H9 (cell line): ENCODE measurements around the gene AATF. TPM values are rescaled to one million over a fixed set of nuclear protein-coding genes. Genes with fewer than 3 reads are reported as not detected.

Source experiments
- DNase-seq: peaks from one replicate; pipeline ENCODE4 v3.0.0-alpha.2; 2017
- H2AFZ ChIP-seq: one replicate; pipeline ENCODE4 v1.6.1; 2013; ENCODE audit warnings: mild to moderate bottlenecking, low read length, control low read depth, moderate library complexity
- H2AK5ac ChIP-seq: 2 replicates; pipeline ENCODE4 v1.6.1; 2013; ENCODE audit warnings: low read length, control low read depth, mixed read lengths; ENCODE audit not compliant: insufficient read length
- H2BK120ac ChIP-seq: one replicate; pipeline ENCODE4 v1.6.1; 2013; ENCODE audit warnings: low read depth, mild to moderate bottlenecking, low read length, control low read depth, inconsistent platforms; ENCODE audit not compliant: poor library complexity, severe bottlenecking
- H2BK12ac ChIP-seq: 2 replicates; pipeline ENCODE4 v1.6.1; 2013; ENCODE audit warnings: low read length, control low read depth, mixed read lengths, low read depth; ENCODE audit not compliant: insufficient read length
- H2BK15ac ChIP-seq: 2 replicates; pipeline ENCODE4 v1.6.1; 2013; ENCODE audit warnings: low read depth, low read length, control low read depth
- H2BK20ac ChIP-seq: one replicate; pipeline ENCODE4 v1.6.1; 2013; ENCODE audit warnings: low read depth, mild to moderate bottlenecking, low read length, control low read depth, inconsistent platforms; ENCODE audit not compliant: poor library complexity, severe bottlenecking
- H2BK5ac ChIP-seq: 2 replicates; pipeline ENCODE4 v1.6.1; 2013; ENCODE audit warnings: low read length, control low read depth, mixed read lengths; ENCODE audit not compliant: insufficient read length
- H3K14ac ChIP-seq: 2 replicates; pipeline ENCODE4 v1.6.1; 2013; ENCODE audit warnings: low read length, control low read depth; ENCODE audit not compliant: insufficient read depth
- H3K18ac ChIP-seq: 2 replicates; pipeline ENCODE4 v1.6.1; 2013; ENCODE audit warnings: low read depth, mild to moderate bottlenecking, mixed read lengths, low read length, control low read depth; ENCODE audit not compliant: insufficient read length
- H3K23ac ChIP-seq: 2 replicates; pipeline ENCODE4 v1.6.1; 2013; ENCODE audit warnings: low read length, control low read depth, mixed read lengths, low read depth; ENCODE audit not compliant: insufficient read length
- H3K23me2 ChIP-seq: 2 replicates; pipeline ENCODE4 v1.6.1; 2013; ENCODE audit warnings: low read depth, mild to moderate bottlenecking, mixed read lengths, low read length, control low read depth; ENCODE audit not compliant: insufficient read length, poor library complexity, severe bottlenecking
- H3K27ac ChIP-seq: 2 replicates; pipeline ENCODE4 v1.5.1; 2013; ENCODE audit warnings: low read length, control low read depth, mixed read lengths, low read depth; ENCODE audit not compliant: insufficient read length
- H3K27me3 ChIP-seq: 2 replicates; pipeline ENCODE4 v1.6.1; 2013; ENCODE audit warnings: low read length, control low read depth, inconsistent platforms; ENCODE audit not compliant: insufficient read depth
- H3K4ac ChIP-seq: 2 replicates; pipeline ENCODE4 v1.6.1; 2013; ENCODE audit warnings: low read depth, mild to moderate bottlenecking, control low read depth, inconsistent platforms, low read length, moderate library complexity
- H3K4me1 ChIP-seq: 2 replicates; pipeline ENCODE4 v1.6.1; 2013; ENCODE audit warnings: low read length, control low read depth, inconsistent platforms; ENCODE audit not compliant: insufficient read depth
- H3K4me2 ChIP-seq: 2 replicates; pipeline ENCODE4 v1.6.1; 2013; ENCODE audit warnings: low read length, control low read depth, mixed read lengths; ENCODE audit not compliant: insufficient read length, insufficient read depth
- H3K56ac ChIP-seq: 2 replicates; pipeline ENCODE4 v1.6.1; 2013; ENCODE audit warnings: low read depth, mild to moderate bottlenecking, mixed read lengths, low read length, control low read depth; ENCODE audit not compliant: insufficient read length
- H3K79me1 ChIP-seq: 2 replicates; pipeline ENCODE4 v1.6.1; 2013; ENCODE audit warnings: low read depth, mild to moderate bottlenecking, moderate library complexity, low read length, control low read depth, inconsistent platforms; ENCODE audit not compliant: insufficient read depth, poor library complexity, severe bottlenecking
- H3K79me2 ChIP-seq: 2 replicates; pipeline ENCODE4 v1.6.1; 2013; ENCODE audit warnings: low read length, control low read depth, inconsistent platforms; ENCODE audit not compliant: insufficient read depth
- H3K9ac ChIP-seq: 2 replicates; pipeline ENCODE4 v1.6.1; 2013; ENCODE audit warnings: low read length, control low read depth, mixed read lengths; ENCODE audit not compliant: insufficient read length; ENCODE audit errors: extremely low read depth
- H3K9me3 ChIP-seq: one replicate; pipeline ENCODE4 v1.6.1; 2013; ENCODE audit warnings: low read depth, low read length, inconsistent platforms; ENCODE audit not compliant: control insufficient read depth
- H3T11ph ChIP-seq: one replicate; pipeline ENCODE4 v1.6.1; 2013; ENCODE audit warnings: mild to moderate bottlenecking, low read length, control low read depth, inconsistent platforms
- H4K20me1 ChIP-seq: one replicate; pipeline ENCODE4 v1.6.1; 2013; ENCODE audit not compliant: control insufficient read depth, insufficient read length, insufficient read depth
- H4K5ac ChIP-seq: 2 replicates; pipeline ENCODE4 v1.6.1; 2013; ENCODE audit warnings: low read depth, mild to moderate bottlenecking, mixed read lengths, low read length, control low read depth; ENCODE audit not compliant: insufficient read length
- H4K8ac ChIP-seq: replicated peaks from 2 replicates; pipeline ENCODE4 v1.6.1; 2013; ENCODE audit warnings: low read length, control low read depth, mixed read lengths, low read depth; ENCODE audit not compliant: insufficient read length
- H4K91ac ChIP-seq: 2 replicates; pipeline ENCODE4 v1.6.1; 2013; ENCODE audit warnings: low read depth, mild to moderate bottlenecking, moderate library complexity, mixed read lengths, low read length, control low read depth; ENCODE audit not compliant: insufficient read length
- H3K27ac Mint-ChIP-seq, 3 experiments: 2 replicates in 2 of 3; 3 replicates in 1 of 3; pipeline ENCODE4 v1.8.0; 2020 to 2021; ENCODE audit warnings: mixed read lengths in 3 of 3, mild to moderate bottlenecking in 1 of 3, moderate library complexity in 1 of 3
- H3K27me3 Mint-ChIP-seq: 2 replicates; pipeline ENCODE4 v1.8.0; 2021; ENCODE audit warnings: low read depth, mild to moderate bottlenecking, moderate library complexity, mixed read lengths
- H3K36me3 Mint-ChIP-seq, 3 experiments: 2 replicates in 2 of 3; 3 replicates in 1 of 3; pipeline ENCODE4 v1.8.0; 2020 to 2021; ENCODE audit warnings: low read depth in 3 of 3, mixed read lengths in 3 of 3; ENCODE audit not compliant: insufficient read depth in 1 of 3
- H3K4me1 Mint-ChIP-seq, 2 experiments: 2 replicates each; pipeline ENCODE4 v1.8.0; 2020; ENCODE audit warnings: mixed read lengths in 2 of 2
- H3K4me3 Mint-ChIP-seq, 2 experiments: 2 replicates in 1 of 2; 3 replicates in 1 of 2; pipeline ENCODE4 v1.8.0; 2020 to 2021; ENCODE audit warnings: mild to moderate bottlenecking in 2 of 2, mixed read lengths in 2 of 2, moderate library complexity in 1 of 2
- H3K9me3 Mint-ChIP-seq, 2 experiments: 2 replicates in 1 of 2; 3 replicates in 1 of 2; pipeline ENCODE4 v1.8.0; 2020; ENCODE audit warnings: mild to moderate bottlenecking in 2 of 2, mixed read lengths in 2 of 2, moderate library complexity in 1 of 2
- WGBS: extraction: QIAGEN DNeasy Blood & Tissue Kit; methylation state at CpG from one replicate; pipeline ENCODE4 v1.1.7; 2013; ENCODE audit warnings: missing lambda C conversion rate, low lambda C conversion rate, mixed read lengths; ENCODE audit not compliant: insufficient read length; ENCODE audit errors: extremely low coverage; 5-methylcytosine and 5-hydroxymethylcytosine counted together
- total RNA-seq: library from RNA; stranded (reverse); gene quantifications from 2 replicates; pipeline ENCODE4 v1.2.1, GENCODE V29; 2021
- TF ChIP-seq, protein P1 (sequence below): fragments of 200-600 bp; sonication (generic); conservative IDR thresholded peaks from 3 replicates; pipeline ENCODE4 v1.8.0; 2021; ENCODE audit warnings: antibody characterized with exemption, mild to moderate bottlenecking

Gene AATF
- total RNA-seq, 1 experiment from 2014 or later, result 69.6 TPM

DNA sequence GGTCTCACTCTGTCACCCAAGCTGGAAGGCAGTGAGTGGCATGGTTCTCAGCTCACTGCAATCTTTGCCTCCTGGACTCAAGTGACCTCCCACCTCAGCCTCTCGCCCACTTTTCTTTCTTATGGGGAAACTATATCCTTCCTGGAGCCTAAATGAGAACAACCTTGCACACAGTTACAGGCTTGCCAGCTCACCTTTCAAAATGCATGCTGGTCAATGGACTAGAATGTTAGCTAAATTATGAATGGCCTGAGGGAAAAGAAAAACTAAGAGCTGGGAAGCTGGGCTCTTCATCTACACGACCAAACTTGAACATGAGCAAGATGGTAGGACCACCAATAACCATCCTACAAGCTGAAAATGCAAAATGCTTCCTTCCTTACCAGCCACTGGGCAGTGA, 22.1 kb upstream of the AATF start:
- Histone ChIP-seq H3K14ac (no peak overlapping the region), H2AK5ac (no peak overlapping the region), H4K91ac (no peak overlapping the region), H3K27me3 (peaks cover 27% of the 10 kb centered on the region), H3K56ac (no peak overlapping the region), H2BK15ac (no peak overlapping the region), H2BK120ac (no peak overlapping the region), H3K9me3 (no peaks in the 10 kb centered on the region), H3T11ph (no peak overlapping the region), H3K79me1 (no peaks in the 10 kb centered on the region), H3K4ac (no peak overlapping the region), H2BK20ac (no peak overlapping the region), H3K9ac (no peak overlapping the region), H3K4me1 (peaks cover 7% of the 10 kb centered on the region; the same call in 1 of the 2 replicates), H4K8ac (no peak overlapping the region), H3K23me2 (no peaks in the 10 kb centered on the region), H2BK12ac (no peak overlapping the region), H2AFZ (no peak overlapping the region), H3K4me2 (no peak overlapping the region), H4K20me1 (no peaks in the 10 kb centered on the region), H3K27ac (no peak overlapping the region), H4K5ac (no peak overlapping the region), H3K18ac (no peak overlapping the region), H3K79me2 (no peaks in the 10 kb centered on the region), H2BK5ac (no peak overlapping the region), H3K23ac (no peak overlapping the region)
- no CpG with 5 or more reads among the region's 2 CpGs for WGBS
- Mint-ChIP-seq H3K4me1 (peaks cover 40 to 68% of the 10 kb centered on the region in 2 experiments), H3K27ac (no peak overlapping the region), H3K27me3 (peaks cover 77% of the 10 kb centered on the region), H3K9me3 (peaks cover 0 to 5% of the 10 kb centered on the region in 2 experiments; a peak in 2 of 5 replicates), H3K36me3 (no peaks in the 10 kb centered on the region), H3K4me3 (no peak overlapping the region)
- DNase-seq, result no peak
- TF ChIP-seq, protein P1, sequence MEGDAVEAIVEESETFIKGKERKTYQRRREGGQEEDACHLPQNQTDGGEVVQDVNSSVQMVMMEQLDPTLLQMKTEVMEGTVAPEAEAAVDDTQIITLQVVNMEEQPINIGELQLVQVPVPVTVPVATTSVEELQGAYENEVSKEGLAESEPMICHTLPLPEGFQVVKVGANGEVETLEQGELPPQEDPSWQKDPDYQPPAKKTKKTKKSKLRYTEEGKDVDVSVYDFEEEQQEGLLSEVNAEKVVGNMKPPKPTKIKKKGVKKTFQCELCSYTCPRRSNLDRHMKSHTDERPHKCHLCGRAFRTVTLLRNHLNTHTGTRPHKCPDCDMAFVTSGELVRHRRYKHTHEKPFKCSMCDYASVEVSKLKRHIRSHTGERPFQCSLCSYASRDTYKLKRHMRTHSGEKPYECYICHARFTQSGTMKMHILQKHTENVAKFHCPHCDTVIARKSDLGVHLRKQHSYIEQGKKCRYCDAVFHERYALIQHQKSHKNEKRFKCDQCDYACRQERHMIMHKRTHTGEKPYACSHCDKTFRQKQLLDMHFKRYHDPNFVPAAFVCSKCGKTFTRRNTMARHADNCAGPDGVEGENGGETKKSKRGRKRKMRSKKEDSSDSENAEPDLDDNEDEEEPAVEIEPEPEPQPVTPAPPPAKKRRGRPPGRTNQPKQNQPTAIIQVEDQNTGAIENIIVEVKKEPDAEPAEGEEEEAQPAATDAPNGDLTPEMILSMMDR, result no peak
